ENCODE measurements around the gene OBI1. TPM values are rescaled to one million over a fixed set of nuclear protein-coding genes. Genes with fewer than 3 reads are reported as not detected.

Gene OBI1
- total and polyA plus RNA-seq, 2 donors (not counting 3 experiments of a cell fraction or from before 2014, with no cell fraction given) = 5.0 to 16.1 TPM

- Histone ChIP-seq H3K9ac (replicated peaks; ENCODE audit: extremely low read depth, insufficient read depth, low read length) (peak overlapping the region; percentile 93), H3K27ac (ENCODE audit: insufficient read depth, low read depth, low read length) (peak overlapping the region; percentile 48), H4K20me1 (replicated peaks; ENCODE audit: control insufficient read depth, extremely low read depth, insufficient read depth, low read length) (no peaks in the 10 kb centered on the region), H2AFZ (ENCODE audit: low read depth, low read length) (peak overlapping the region; percentile 26), H3K4me2 (ENCODE audit: insufficient read depth, low read length) (peak overlapping the region; percentile 96), H3K36me3 (ENCODE audit: control insufficient read depth in 2 of 2, extremely low read depth in 1 of 2, insufficient read depth in 2 of 2, low read length in 2 of 2) (no peaks in the 10 kb centered on the region), H3K9me3 (replicated peaks; ENCODE audit: control insufficient read depth, insufficient read depth, low read length) (no peaks in the 10 kb centered on the region), H3K9me1 (replicated peaks; ENCODE audit: control insufficient read depth, extremely low read depth, insufficient read depth, low read length) (no peaks in the 10 kb centered on the region), H3K27me3 (ENCODE audit: control insufficient read depth in 2 of 2, insufficient read depth in 2 of 2, low read length in 2 of 2) (no peaks in the 10 kb centered on the region), H3K4me1 (ENCODE audit: control insufficient read depth, extremely low read depth, insufficient read depth, low read length) (peaks cover 28% of the 10 kb centered on the region), H3K79me2 (ENCODE audit: control insufficient read depth, insufficient read depth, low read length) (peaks cover 42% of the 10 kb centered on the region), H3K4me3 (replicated peaks in 1 of 3; ENCODE audit: insufficient read depth in 1 of 3, low read depth in 1 of 3, low read length in 3 of 3) (peak overlapping the region; percentile 27 to 97 (median 93))
- DNase-seq (ENCODE audit: low read depth, low spot score) = no peak
- no peak for FAIRE-seq
- ChIA-PET CTCF (no interaction called here), POLR2A (no interaction called here)
- TF ChIP-seq MAX (IDR thresholded peaks at IDR 0.05; ENCODE audit: insufficient read depth, insufficient read length) (no peak), EZH2 (IDR thresholded peaks at IDR 0.05; ENCODE audit: borderline replicate concordance, low read depth, low read length, severe bottlenecking) (no peak), GATA2 (IDR thresholded peaks at IDR 0.05; ENCODE audit: insufficient read depth, insufficient read length, low read depth, low read length) (no peak), POLR2A (IDR thresholded peaks at IDR 0.05; ENCODE audit: low read depth, low read length) (no peak), JUN (IDR thresholded peaks at IDR 0.05; ENCODE audit: borderline replicate concordance, insufficient read depth, insufficient read length, low read depth) (no peak), POLR2AphosphoS5 (IDR thresholded peaks at IDR 0.05; ENCODE audit: insufficient read depth, low read depth, low read length) (no peak), FOS (IDR thresholded peaks at IDR 0.05; ENCODE audit: borderline replicate concordance, insufficient read depth, low read length) (no peak), MYC (IDR thresholded peaks at IDR 0.05; ENCODE audit: low read depth, low read length) (no peak), CTCF (IDR thresholded peaks at IDR 0.05; ENCODE audit: extremely low read depth in 1 of 2, insufficient read depth in 1 of 2, low read depth in 1 of 2, low read length in 2 of 2) (no peak)
- intact Hi-C loops (cut with micrococcal nuclease) (loop anchor here (2.0 to 10.0 kb wide), 4 partner anchors 51 to 733 kb away; no protein-coding TSS in a partner anchor), dilution Hi-C loops (cut with MboI; ENCODE audit: extremely low pct_ligation_motif_present, low sequenced_read_pairs) (no loop called here)
- no TSS peak for BruUV-seq (replicated peaks)
Measured at GRCh38 chr13:78659450-78659730, 435 bp upstream of the OBI1 start.
